Ureter (tissue), 1 donor: ENCODE data around the gene TPP1. TPM values are rescaled to one million over a fixed set of nuclear protein-coding genes. Genes with fewer than 3 reads are reported as not detected.
A peak's percentile ranks its signal among the peaks of the same experiment; 100 is the strongest.

Experiments
- DNase-seq: peaks from one replicate; pipeline ENCODE4 v3.0.0-alpha.2; 2020; ENCODE audit warnings: low spot score
- total RNA-seq: library from RNA; stranded (reverse); gene quantifications from one replicate; pipeline ENCODE4 v1.2.4, GENCODE V29; 2023
- donor health status: DM: yes; HTN: yes; CAD: no.

The TPP1 gene
- total RNA-seq, 1 donor from 2014 or later = 60.0 TPM

DNA sequence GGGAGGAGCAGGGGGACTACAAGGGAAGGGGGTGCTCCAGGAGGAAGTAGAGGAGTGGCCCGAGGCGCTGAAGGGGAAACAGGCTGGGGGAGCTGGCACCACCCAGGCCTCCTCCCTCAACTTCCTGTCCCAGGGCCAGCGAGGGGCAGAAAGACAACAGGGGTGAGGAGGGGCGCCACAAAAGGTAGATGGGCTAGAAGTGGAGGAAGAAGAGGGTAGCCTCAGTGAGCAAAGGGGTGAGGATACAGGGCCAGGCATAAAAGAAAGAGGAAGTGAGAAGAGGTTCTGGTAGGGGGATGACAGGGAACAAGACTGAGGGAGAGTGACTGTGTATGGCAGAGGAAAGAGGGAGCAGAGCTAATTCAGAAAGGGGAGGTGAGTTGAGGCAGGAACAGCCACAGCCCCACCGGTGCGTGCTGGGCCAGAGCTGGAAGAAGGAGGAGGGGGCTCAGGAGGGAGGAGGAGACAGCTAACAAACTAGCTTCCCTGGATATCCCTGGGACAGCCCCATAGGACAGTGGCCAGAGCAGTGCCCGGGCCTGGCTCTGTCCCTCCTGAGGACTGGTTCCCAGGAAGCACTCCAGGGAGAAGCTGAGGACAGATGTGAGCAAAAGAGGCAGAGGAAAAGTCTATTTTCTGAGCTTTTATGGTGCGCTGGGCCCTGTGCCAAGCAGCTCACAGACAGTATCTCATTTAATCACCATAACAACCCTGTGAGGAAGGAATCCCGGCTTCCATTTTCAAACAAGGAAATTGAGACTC is 27.9 kb upstream of the TPP1 start:
- DNase-seq = no peak

DNA sequence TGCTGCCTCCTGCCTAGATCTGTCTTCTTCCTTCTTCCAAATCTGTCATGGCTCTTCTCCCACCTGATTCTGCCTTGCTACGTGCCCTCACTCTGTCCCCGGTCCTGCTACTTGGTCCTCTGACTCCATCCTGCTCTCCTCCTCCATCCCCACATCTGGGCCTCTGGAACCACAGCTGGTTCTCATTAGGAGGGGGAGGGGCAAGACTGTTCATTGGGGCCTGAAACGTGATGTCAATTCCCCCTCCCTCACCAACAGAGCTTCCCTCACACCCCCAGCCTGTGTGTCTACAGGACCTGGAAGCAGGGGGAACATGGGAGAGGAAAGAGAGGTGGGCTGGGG is 27.3 kb upstream of the TPP1 start:
- no peak for DNase-seq

DNA sequence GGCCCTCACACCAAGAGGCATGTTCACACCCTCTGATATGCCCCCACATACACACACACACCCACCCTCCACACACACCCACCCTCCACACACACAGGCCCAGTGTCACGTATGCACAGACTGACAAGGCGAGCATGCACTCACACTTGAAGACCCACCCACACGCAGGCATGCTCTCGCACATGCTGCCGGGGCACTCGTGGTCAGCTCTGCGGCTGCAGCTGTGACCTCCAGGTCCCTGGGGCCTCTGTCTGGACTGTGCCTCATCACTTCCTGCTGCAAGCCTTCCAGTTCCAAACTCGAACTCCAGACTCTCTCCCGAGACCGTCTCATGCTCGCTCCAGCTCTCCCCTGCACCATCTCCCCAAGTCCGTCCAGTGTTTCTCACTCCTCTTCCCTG is 26.8 kb upstream of the TPP1 start:
- DNase-seq = no peak

DNA sequence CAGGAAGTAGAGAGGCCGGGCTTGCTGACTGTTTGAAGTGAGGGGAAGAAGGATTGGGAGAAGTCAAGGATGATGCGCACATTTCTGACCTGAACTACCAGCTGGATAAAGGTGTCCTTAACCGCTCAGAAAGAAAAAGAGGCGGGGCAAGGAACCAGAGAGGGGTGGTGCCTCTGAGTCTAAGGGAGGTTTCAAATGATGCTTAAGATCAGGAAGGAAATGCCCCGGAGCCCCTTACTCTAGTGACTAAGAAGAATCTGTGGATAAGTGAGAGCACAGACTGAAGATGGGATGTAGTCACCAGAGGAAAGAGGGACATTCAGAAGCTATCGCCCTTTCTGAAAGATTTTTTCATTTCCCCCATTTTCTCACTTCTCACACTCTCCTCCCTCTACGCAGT is 23.7 kb upstream of the TPP1 start:
- DNase-seq = no peak

DNA sequence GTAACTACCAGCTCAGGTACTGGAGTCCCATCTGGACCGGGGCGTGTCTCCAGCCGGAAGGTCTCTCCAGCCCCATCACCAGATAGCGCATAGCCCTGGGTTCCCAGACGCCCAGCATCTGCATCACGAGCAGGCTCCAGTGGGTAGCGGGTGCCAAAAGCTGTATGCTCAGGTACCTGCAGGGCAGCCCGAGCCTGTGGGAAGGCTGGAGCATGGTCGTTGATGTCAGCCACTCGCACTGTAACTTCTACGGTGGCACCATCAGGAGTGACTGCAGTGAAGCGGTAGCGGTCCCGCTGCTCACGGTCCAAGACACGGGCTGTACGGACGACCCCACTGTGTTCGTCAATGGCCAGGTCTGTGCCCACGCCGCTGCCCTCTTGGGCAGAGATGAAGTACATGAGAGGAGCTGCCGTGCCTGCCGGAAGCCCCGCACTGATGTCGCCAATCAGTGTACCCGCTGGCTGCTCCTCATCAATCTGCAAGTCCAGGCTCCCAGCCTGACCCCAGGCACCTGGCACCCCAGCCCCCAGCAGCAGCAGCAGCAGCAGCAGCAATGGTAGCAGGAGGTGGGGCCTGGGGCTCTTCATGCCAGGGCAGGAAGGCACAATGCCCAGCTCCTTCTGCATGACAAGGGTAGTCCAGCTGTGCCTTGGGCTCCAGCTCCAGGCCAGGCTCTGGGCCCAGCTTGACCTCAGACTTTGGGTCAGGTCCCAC is 21.9 kb upstream of the TPP1 start:
- DNase-seq = no peak

DNA sequence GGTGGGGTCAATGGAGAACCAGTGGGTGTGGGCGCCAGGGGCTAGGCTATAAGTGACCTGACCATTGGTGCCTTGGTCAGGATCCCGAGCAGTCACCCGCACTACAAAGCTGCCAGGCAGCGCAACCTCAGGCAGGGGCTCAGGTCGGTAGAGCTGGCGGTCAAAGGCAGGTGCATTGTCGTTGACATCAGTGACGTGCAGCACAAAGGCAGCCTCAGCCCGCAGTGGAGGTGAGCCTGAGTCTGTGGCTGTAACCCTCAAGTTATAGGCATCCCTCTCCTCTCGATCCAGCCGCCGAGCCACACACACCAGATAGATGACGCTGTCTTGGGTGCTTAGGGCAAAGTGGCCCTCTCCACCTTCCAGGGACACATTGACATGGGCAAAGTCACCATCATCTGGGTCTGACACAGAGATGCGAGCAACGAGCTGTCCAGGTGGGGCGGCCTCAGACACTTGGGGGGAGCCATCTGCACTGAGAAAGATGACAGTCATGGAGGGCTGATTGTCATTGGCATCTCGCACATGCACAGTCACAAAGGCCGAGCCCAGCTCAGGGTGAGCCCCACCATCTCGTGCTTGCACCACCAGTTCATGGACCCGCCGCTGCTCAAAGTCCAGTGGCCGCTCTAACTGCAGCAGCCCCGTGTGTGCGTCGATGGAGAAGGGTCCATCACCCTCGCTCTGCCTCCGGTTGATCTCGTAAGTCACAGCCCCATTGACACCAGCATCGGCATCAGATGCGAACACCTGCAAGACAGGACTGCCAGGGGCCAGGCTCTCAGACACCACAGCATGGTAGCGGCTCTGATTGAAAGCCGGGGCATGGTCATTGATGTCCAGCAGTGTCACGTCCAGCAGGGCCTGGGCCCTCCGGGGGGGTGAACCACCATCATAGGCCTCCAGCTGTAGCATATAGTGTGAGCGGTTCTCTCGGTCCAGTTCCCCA is 21.1 kb upstream of the TPP1 start:
- DNase-seq = no peak

DNA sequence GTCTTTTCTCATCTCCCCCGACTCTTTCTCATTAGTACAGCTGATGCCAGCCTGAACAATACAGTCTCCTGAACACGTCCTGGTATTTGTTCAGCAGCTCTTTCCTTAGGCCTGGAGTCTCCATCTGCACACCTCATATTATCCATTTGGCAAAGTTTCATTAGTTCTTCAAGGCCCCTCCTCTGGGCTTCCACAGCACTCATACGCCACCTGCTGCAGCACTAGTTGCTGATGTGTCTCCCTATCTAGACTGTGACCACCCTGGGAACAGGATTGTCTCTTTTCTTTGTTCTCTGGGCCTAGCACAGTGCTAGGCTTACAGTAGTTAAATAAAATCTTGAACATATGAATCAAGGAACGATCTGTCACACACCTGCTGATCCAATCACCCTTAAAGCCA is 19.2 kb upstream of the TPP1 start:
- DNase-seq = no peak

DNA sequence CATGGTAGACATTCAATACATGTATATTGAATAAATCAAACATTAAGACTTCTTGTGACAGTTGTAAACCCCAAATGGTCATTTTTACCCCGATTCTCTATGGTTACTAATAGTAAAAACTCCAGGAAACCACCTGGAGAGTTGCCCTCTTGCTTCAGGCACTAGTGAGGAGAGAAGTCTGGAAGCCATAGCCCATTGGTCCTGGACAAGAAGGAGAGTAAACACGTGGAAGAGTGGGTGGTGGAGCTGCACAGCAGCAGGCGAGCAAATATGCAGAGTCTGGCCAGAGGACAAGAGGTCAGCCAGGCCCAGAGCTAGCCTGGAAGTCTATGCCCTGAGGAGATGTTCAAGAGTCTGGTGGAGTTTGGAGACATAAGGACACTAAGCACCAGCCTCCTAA is 18.6 kb upstream of the TPP1 start:
- DNase-seq = no peak

DNA sequence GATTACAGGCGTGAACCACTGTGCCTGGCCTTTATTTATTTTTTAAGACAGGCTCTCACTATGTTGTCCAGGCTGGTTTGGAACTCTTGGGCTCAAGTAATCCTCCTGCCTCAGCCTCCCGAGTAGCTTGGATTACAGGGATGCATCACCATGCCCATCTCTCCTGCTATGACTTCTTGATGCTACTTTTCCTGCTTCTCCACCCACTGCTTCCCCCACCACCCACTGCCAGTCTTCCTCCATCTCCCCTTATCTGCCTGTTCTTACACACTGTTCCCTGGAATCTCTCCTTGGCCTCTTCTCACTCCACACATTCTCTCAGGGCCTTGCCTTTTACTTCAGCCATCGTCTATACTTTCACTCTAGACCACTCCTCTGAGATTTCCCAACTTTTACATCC is 17.3 kb upstream of the TPP1 start:
- DNase-seq = no peak

DNA sequence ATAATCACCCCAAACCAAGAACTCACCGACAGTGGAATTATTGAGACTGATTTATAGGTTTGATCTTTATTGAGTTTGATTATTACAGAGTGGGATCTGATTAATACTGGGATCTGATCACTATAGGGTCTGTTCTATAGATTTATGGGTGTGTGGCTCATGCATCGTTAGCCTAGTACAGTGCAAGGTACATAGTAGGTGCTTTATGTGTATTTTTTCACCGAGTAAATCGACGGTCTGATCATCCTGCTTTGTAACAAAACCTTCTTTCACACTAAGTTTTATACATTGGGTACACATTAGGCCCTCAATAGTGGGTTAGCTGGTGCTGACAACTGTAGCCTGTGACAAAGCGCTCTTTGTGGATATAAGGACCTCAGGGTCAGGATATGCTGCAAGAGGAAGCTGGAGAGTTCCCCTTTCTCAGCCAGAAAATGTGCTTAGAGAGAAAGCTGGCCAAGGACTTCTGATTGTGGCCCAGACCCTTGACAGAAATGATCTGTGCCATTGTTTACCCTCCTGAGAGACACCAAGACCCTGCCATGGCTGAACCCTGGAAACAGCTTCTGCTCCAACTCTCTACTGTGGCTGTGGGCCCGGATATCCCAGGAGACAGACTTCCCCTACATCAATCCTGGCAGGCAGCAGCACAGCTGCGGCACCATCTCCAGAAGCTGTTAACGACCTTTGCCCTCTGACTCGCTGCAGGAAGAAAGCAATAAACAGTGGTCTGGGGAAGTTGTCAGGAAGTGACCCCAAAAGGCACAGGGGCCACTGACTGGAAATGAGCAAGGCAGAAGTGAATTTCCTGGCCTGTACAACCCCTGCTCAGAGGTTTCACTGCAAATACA is 16.1 kb upstream of the TPP1 start:
- no peak for DNase-seq

DNA sequence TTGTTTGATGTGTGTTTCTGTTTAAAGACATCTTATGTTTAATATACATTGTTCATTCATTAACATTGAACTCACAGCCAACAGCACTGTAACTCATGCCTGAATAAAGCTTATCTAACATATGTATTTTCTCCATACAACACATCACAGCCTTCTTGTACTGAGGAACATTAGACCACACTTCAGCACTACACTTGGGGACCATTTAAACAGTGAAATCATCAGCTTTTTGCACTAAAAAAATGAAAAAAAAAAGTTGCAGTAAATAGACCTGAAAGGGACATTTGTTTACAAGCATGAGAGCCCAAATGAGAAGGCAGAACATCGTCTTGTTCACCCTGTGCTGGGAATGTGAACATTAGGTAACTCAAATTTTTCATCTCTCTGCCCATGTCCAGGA is 15.3 kb upstream of the TPP1 start:
- no peak for DNase-seq

DNA sequence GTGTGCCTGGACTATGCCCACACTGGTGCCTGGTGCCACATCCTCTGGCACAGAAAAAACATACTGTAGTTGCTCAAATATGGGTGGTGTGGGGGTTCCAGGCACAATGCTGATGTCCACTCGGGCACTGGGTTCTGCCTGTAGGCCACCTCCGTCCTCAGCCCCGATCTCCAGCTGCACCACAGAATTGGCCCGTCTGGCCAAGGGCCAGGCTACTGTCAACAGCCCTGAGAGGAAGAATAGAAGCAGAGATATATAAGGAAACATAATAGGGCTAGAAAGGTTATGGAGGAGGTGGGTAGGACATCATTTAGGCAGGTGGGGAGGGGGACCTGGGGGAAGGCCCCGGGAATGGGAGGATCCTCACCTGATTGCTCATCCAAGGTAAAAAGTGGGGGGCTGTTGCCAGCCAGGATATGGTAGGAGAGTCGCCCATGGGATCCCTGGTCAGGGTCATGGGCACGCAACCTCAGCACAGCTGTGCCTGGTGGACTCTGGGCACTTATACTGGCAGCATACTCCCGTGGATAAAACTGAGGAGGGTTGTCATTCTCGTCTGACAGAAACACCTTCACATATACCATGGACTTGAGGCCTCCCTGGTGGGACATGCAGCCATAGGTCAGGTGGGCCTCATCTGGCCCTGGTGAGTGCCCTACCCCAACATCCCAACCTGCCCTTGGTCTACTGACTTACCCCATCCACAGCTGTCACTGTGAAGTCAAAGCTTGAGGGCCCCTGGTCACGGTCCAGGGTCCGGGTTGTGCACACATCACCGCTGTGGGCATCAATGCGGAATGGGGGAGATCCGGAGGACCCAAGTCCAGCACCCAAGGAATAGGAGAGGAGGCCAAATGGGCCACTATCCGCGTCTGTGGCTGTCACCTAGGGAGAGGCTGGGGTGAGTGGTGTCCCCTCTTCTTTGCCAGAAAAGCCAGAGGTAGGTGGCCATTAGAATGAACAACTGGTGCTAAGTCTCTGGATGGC is 14.5 kb upstream of the TPP1 start:
- no peak for DNase-seq

DNA sequence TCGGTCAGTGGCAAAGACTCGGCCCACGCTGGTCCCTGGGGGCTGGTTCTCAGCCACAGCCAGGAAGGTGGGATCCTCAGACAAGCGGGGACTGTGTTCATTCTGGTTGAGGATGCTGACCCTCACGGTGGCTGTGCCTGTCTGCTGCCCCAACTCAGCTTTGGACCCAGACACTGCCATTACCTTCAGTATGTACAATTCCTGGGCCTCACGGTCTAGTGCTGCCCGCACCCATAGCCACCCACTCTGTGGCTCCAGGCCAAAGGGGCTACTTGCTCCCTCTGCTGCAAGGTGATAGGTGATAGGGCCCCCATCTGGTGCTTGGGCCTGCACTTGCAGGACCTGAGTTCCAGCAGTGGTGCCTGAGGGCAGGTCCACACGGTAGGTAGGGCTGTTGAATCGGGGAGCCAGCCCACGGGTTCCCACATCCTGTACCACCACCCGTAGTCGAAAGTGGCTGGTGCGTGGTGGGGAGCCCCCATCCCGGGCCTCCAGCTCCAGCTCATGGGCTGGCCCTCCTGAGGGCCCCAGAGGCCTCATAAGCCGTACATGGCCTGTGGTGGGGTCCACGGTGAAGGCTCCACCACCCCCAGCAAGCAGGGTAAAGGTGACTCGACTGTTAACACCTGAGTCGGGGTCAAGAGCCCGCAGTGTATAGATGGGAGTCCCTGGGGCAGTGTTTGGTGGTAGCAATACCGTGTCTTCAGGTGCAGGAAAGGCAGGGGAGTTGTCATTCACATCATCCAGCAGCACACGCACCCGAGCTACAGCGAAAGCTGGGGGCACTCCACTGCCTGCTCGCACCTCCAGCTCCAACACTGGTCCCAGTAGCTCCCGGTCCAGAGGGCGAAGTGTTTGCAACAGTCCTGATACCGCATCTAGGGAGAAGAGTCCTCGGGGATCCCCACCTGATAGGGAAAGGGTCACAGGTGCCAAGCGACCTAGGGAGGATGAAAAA is 13.2 kb upstream of the TPP1 start:
- no peak for DNase-seq

DNA sequence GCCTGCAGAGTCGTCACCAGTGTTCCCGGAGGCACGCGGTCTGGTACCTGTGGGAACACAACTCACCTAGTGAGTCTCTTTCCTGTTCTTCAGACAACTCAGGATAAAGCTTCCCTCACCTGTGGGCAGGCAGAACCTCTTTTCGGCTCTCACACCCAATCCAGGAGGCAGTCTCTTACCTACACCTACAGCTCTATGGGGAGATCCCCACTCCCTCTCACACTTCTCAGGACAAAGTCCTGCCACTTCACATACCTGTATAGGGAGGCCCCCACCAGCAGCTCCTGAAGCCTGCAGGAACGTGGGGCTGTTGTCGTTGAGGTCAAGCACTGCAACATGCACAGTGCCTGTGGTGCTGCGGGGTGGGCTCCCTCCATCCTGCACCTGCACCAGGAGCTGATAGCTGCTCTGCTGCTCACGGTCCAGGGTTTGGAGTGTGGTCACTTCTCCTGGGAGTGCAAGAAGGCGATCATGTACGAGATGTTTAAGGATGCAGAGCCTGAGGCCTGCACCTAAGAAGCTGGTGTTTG is 12.2 kb upstream of the TPP1 start:
- DNase-seq = no peak

DNA sequence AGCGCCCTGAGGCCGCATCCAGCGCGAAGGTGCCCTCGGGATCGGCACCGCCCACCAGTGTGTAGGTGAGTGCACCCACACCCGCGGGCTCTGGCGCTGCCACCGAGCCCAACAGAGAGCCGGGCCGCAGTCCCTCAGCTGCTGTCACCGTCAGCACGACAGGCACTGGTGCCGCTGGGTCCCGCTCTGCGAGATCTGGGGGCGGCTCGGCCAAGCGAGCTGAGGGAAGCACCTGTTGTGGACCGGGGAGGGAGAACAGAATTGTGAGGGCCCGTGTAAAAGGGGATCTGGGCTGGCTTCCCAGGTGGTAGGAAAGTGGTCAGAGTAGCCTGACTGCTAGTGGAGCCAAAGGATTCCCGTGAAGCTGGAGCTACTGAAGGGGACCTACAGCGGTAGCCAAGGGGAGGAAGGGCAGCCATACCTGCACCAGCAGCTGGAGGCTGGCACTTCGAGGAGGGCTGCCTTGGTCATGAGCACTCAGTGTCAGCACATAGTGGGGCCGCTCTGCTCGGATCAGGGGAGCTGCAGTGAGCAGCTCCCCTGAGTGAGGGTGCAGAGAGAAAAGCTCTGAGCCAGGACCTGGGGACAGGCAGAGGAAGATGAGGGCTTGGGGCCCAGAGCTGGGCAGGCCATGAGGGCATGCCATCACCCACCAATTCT is 11.5 kb upstream of the TPP1 start:
- no peak for DNase-seq

DNA sequence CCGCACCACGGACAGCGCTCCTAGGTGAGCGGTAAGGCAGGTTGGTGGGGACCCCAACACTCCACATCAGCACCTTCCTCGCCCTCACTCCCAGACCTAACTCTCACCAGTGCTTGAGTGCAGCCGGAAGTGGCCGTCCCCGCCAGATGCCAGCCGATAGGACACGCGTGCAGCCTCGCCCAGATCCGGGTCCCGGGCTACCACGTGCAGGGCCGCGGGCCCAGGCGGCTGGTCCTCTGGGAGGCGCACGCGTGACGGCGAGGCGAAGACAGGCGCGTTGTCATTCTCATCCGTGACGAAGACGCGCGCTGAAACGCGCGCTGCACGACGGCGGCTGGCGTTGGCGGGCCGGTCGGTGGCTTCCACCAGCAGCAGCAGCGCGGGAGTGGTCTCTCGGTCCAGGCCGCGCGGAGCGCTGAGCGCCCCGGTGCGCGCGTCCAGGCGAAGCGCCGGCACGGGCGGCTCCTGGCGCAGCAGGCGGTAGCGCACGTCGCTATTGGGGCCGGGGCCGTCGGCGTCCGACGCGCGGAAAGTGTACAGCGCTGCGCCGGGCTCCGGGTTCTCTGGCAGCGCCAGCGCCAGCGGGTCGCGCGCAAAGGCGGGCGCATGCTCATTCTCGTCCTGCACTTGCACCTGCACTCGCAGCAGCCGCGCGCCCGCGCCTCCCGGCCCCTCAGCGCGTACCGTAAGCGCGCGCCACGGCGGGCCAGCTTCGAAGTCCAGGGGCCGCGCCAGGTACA is 10.8 kb upstream of the TPP1 start:
- DNase-seq = peak; percentile 37

DNA sequence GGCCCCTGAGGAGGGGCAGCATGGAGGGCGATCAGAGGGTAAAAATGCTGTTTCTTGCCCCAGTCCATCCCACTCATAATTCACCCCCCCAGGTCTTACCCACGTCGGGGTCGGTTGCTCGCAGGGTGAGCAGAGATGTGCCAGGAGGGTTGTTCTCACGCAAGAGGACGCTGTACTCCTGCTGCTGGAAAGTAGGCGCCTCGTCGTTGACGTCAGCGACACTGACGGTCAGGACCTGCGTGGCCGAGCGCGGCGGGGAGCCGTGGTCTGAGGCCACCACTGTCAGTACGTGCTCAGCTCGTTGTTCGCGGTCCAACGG is 10.3 kb upstream of the TPP1 start:
- no peak for DNase-seq

DNA sequence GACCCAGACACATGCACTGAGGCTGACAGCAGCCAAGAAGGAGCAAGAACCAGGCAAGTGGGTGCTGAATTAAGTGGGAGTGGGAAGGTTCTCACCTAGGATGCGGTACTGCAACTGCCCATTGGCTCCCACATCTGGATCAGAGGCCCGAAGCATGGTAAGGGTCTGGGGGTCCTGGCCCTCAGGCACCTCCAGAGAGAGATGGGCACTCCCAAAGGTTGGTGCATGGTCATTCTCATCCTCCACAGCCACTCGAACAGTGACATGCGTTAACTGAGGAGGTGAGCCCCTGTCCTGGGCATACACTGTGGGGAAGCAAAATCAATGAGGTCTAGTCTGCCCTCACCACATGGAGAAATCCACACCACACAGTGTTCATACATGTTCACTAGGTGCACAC is 9.3 kb upstream of the TPP1 start:
- DNase-seq = no peak
